Measurements from ENCODE around the gene SLC39A8.
"Not testable (repeated sequence)": the region's sequence is repeated elsewhere in the genome, so short reads cannot be mapped to it uniquely, and the experiment has no call there.

SLC39A8 gene

DNA sequence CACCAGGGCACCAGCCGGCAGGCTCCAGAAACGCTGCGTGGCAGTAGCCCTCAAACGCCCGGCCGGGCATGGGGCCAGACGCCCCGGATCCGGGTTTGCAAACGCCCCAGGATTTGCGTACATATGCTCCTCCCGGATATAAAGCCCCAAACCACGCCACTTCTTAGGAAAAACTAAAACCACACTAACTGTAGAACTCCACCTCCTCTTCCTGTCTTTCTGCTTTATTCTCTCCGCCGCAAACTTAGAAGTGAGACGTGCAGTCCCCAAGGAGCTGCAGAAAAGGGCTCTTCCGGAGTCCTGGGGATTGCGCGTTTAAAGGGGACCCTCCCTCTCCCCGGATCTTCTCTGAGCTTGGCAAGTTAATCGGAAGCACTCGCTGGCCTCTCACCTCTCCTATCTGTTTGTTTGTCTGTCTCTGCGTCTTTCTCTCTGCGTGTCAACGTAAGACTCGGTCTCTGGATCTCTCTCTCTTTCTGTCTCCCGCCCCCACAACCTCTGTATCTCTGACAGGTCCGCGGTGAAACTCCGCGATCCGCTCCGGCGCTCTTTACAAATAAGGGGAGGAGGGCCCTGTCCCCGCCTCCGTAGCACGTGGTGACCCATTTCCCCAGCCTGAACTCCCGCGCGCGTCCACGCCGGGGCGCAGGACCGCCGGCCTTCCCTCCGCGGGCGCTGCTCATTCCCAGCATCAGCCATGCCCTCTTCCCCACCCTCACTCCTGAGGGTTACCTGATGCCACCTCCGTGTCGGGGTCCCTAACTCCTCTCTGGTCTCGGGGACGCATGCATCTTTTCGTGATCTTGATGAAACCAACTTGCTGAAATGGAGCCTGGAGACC is at the start of gene SLC39A8:
Gene SLC39A8 (minus strand): TSS at position 529 of the 841 bp plus-strand sequence. CDS start 820 bp downstream, outside the sequence.
- DNase-seq = peak; percentile 59

DNA sequence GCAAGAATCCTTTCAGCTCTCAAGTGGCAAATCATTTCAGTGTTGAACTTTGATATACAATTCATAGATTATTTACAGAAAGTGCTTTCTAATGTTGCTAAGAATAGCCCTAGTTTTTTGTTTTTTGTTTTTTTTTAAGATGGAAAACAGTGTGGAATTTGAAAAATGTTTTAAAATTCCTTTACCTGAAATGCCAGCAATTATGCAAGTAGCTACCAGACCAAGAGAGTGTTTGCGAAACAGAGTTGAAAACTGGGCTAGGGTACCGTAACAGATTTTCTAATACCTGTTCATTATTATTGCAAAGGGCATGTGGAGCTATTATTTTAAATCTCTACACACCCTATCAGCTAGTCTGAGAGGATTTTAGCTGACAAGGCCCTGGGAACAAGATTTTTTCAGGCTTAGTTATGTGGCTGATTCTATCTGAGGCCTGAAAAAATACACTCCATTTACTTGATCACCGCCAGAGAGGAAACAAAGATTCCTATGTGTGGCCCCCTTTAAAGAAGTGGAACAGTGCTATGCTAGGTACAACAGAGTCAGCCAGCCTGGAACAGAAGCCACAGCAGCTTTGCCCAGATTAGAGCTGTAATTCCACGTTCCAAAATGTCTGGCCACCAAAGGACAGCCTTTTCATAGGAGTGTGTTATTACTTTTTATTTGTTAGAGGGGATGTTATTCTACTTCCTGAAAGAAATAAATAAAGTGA is 46.9 kb upstream of the SLC39A8 start:
- no peak for DNase-seq

DNA sequence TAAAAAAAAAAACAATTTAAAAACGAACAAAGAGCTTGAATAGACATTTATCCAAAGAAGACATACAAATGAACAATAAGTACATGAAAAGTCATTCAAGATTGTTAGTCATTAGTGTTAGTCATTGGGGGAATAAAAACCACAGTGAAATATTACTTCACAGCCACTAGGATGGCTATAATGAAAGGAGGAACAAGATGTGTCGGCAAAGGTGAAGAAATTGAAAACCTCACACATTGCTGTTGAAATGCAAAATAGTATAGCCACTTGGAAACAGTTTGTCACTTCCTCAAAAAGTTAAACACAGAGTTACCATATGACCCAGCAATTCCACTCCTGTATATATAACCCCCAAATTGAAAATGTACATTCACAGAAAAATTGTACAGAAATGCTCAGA is 45.2 kb upstream of the SLC39A8 start:
- no peak for DNase-seq

DNA sequence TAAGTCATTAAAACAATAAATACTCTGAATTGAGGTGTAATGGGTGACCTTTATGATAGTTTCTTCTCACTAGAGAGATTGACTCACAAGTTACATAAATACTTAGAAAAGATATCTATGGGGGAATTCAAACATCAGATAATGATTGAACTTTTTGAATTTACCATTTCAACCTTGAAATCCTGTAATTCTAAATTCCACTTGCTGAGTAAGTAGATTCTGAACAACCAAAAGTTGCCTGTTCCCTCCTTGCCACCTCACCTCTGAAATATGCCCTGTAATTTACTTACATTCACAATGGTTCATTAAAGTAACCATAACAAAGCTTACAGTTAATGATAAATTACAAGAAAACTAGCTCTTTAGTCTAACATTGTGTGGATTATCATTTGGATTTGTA is 43.3 kb upstream of the SLC39A8 start:
- DNase-seq = no peak

DNA sequence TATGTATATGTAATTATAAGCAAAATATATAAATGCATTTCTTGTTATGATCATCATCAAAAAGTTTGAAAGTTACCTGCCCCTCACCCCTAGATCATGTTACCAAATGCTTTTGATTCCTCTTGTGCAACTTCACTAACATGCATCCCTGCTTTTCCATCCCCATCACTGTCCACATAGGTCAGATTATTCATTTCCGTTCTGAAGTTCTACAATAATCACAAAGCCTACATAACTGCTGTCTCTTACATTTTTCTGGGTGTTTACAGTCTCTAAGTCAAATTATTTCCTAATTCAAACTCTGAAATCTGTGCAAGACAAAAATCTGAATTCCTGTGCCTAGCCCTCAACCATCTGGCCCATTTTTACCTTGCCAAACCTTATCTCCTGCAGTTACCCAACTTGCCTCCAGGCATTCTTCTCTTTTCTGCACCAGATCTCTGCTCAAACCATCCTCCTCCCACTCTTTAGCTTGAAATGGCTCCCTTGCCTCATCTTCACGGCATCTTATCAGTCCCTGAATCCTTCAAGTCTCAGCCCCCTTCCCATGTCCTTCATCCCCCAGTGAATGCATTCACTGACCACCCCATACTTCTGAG is 42.4 kb upstream of the SLC39A8 start:
- no peak for DNase-seq

DNA sequence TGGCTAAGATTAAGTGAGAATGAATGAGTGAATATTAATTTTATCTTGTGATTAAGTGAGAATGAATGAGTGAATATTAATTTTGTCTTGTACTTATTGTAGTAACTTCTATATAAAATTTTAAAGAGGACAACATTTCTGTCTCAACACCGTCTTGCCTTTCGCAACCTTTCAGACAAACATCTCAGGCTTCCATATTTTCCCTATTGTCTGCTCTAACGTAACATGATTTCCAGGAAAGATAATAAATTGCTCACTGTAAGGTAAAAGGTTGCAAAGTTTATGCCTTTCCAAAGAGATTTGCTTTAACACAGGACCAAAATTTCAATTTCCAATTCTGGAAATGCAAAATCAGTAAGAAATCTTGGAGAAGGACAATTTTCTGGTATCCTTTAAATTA is 41.7 kb upstream of the SLC39A8 start:
- no peak for DNase-seq

DNA sequence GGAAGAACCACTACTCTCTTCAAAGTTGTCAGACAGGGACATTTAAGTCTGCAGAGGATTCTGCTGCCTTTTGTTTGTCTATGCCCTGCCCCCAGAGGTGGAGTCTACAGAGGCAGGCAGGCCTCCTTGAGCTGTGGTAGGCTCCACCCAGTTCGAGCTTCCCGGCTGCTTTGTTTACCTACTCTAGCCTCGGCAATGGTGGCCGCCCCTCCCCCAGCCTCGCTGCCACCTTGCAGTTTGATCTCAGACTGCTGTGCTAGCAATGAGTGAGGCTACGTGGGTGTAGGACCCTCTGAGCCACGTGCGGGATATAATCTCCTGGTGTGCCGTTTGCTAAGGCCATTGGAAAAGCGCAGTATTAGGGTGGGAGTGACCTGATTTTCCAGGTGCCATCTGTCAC is 35.0 kb upstream of the SLC39A8 start:
- DNase-seq = not testable (repeated sequence)

DNA sequence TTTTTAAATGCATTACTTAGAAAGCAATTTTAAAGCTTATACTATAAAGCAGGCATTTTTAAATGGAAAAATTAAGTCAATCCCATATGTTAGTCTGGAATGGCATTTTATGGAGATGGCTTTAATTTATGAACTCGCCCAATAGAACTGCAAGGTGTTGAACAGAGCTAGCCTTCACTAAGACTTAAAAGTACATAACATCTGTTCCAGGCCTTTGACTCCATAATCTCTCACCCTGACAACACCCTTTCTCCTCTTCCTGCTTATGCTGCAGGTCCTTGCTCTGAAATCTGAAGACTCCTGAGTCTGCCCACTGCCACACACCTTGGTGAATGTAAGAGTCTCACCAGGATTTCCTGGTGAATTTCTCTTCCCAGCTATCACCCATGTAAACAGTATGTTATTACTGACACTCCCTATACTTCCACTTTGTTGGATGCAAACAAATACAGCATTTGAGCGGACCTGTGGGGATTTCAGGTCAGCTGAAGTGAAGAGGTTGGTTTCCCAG is 17.7 kb upstream of the SLC39A8 start:
- DNase-seq = no peak

DNA sequence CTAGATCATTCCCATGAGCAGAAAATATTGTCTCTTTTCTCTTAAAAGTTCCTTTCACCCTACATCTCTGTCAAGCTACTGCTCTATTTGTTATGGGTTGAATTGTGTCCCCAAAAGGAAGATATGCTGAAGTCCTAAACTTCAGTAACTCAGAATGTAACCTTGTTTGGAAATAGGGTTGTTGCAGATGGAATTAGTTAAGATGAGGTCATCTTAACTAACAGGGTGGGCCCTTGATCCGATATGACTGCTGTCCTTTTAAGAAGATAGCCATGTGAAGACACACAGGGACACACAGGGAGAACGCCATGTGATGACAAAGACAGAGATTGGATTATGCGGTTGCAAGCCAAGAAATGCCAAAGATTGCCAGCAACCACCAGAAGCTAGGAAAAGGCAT is 12.8 kb upstream of the SLC39A8 start:
- no peak for DNase-seq

DNA sequence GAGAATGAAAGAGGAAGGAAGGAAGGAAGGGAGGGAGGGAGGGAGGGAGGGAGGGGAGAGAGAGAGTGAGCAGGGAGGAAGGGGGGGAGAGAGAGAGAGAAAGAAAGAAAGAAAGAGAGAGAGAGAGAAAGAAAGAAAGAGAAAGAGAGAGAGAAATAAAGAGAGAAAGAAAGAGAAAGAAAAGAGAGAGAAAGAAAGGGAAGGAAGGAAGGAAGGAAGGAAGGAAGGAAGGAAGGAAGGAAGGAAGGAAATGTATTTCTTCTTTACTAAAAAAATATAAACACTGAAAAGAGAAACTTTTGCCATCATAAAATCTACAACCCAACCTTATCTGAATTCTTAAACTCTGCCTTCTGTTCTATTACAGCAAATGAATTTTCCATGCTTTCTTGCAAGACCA is 12.4 kb upstream of the SLC39A8 start:
- not testable (repeated sequence) for DNase-seq

DNA sequence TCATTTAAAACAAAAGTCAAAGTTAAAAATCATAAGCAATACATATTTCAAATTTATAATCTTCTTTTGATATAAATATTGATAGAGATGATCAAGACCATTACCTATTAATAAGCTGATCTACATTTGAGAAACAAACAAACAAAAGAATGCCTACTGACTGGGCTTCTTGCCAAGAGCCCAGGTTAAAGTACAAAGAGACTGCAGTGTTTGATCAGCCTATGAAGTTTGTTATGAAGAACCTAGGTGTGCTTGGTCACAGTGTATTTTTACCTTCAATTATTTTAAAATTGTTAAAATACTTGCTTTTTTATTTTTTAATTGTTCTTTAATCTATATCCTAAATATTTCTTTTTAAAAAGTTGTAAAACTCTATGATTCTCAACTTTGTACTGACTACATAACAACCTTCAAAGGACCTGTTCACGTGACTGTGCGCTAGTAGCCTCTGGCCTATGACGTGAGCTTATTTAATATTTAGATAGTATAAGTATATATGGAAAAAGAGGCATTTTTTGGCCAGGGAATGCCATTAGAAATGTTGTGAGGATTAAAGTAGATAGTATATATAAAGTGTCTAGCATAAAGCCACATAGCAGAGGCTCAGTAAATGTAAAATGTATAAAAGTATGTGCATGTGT is 11.4 kb upstream of the SLC39A8 start:
- no peak for DNase-seq

DNA sequence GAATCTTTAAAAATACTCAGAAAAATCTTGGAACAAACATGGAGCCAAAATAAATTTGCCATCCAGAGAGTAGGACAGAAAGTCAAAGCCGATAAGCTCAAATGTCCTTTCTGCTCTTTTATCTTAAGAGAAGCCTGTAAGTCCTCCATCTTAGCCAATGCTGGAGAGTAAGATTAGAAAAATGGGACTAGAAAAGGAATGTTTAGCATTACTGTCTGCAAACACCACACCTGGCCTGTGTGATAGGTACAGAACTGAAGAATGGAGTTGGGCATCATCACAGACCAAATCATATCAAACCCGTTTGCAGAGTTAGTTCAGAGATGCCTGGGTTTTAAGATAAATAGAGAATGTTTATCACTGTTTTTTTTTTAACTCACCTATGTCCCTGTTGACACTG is 10.5 kb upstream of the SLC39A8 start:
- DNase-seq = no peak

DNA sequence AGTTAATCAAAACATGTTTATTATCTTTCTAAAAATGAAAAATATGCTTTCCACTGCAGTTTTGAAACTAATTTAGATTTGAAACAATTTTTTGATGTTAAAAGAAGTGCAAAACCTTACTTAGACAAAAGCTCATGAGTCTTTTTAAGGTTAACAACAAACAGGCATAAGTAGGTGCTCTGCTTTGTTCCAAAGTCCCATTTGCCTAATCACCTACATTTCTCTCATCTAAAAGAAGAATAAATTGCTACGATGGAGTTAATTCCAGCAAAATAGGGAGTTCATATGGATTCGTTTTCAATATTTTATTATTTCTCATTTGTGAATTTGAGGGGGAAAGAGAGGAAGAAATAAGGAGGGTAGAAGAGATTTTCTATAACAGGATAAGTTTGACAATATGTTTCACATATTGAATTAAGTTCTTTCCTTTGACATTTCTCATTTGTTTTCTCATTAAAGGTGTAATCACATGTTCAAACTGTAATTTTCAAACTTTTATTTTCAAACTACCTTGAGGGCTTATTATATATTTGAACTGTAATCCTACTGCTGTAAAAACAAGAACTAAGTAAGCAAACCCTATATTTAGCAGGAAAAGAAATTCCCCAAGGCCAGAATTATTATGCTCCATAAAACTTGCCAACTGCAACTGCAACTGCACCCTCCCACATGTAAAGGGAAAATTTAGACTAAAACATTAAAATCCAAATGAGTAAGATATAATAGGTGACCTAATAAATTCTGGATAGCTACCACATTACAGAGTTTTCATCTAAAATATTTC is 9.6 kb upstream of the SLC39A8 start:
- DNase-seq = no peak

DNA sequence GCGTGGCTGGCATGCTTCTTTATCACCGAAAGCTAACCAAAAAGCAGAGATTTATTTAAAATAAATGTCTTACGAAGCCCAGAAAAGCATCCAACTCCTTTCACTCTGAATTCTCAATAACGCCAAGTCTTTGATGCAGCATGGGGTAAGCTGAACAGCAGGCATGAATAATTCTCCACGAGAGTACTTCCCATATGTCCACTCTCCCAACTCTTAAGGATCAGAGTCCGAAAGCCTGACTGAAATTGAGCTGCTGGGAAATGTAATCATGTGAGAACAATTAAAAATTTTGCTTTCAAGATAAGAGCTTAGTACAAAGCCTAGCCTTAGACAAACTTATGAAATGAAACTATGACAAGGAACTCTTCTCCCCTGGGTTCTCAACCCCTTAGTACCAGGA is 7.5 kb upstream of the SLC39A8 start:
- DNase-seq = no peak

DNA sequence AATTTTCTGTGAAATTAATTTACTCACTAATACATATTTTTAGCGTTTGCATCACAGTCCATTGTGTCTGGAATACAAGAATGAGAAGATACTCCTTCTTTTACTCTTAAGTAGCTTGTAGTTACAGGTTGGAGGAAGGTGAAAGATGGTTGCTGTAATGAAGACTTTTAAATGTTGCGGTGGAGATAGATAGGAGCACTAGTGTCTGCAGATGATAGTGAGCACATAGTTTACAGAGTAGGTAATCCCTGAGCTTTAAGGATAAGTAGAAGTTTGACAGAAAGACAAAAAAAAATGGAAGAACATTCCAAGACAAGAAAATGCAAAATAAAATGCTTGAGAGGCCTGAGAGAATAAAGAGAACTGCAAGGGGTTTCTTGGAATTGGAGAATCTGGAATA is 5.4 kb upstream of the SLC39A8 start:
- no peak for DNase-seq

DNA sequence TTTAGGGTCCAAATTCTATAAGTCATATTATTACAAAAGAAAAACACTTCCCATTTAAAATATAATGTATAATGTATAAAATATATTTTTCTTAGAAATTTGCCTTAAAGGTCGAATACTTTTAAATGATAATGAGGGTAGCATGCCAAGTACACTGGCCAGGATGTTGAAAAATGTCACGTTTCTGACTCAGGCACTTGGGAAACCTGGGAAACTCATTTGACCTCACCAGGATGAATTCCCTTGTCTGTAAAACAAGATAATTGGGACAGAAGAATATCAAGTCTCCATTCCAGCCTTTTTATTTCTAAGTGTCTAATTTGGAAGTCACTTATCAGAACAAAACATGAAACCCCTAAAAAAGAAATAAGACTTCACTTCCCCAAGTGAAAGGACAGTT is 3.4 kb upstream of the SLC39A8 start:
- DNase-seq = no peak

DNA sequence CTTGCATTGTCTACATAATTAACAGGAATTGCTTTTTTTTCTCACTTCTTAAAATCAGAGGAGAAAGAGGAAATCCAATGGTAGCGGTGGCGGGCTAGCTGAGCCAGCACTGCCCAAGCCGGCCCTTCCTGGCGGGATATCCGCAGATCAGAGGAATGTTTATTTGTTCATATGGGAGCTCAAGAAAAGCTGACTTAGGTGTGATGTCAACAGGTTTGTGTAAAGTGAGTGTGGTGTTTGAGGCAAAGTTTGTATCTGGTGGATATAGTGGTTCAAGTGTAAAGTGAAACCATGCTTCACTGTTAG is 466 bp upstream of the SLC39A8 start:
- no peak for DNase-seq

DNA sequence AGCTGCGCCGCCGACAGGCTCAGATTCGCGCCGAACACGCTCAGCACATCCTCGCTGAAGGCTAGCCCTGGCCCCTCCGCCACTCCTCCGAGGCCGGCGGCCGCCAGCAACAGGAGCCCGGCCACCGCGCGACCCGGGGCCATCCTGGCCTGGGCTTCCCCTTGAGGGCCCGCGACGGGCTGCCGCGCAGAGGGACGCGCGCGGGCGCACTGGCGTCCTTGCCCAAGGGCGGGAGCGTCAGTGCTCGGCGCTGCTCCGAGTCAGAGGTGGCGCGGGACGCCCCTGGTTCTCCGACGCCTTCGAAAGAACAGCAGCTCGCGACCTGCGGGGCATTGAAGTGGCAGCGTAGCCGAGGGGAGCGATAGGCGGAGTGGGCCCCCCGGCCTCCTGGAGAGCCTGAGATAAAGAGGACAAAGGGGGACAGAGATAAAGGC is 745 bp downstream of the SLC39A8 start:
- no peak for DNase-seq

DNA sequence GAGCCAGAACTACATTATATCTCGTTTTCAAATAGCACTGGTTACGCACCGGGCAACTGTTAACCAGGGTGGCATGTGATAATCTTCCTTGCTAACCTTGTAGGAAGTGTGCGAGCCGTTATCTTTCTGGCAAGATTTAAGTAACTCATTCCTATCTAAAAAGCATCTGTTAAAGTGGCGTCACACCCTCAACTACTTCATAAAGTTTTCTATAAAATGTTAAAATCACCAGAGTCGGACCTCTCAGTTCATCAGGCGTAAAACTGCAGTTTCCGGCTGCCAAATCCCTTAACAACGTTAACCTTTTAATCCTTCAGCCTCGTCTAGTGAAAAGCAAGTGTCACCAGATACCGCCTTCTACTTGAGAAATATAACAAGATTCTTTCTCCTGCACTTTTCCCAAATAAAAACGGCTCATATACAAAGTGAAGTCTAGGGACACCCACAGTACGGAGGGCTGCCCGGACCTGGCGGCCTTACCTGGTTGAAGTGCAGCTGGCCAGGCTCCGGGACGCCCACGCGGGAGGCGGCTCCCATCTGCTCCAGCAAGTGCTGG is 1.2 kb downstream of the SLC39A8 start:
- peak; percentile 56 for DNase-seq

DNA sequence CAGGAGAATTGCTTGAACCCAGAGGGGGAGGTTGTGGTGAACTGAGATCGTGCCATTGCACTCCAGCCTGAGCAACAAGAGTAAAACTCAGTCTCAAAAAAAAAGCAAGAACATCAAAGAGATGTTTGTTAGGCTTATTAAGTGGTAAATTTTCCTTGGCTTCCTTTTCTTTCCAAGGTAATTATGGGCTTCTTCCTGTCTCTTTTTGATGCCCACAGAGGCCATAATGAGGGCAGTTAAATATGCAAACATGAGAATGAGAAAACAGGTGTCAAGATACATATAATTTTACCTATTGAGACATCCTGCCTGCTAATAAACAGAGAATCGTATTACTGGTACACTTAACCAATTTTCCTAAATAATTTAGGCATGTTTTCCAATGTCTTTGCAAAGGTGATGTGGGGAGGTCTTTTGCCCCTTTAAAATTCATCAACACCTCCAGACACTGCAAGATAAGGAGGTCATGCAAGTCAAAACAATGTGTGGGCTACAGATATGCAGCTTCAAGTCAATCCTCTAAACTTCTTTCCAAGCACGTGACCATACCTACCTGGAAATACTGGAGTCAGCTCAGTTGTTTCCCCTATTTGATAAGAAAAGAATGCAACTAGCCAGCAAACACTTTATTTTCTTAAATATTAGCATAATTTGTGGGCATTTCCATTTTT is 2.7 kb downstream of the SLC39A8 start:
- no peak for DNase-seq

DNA sequence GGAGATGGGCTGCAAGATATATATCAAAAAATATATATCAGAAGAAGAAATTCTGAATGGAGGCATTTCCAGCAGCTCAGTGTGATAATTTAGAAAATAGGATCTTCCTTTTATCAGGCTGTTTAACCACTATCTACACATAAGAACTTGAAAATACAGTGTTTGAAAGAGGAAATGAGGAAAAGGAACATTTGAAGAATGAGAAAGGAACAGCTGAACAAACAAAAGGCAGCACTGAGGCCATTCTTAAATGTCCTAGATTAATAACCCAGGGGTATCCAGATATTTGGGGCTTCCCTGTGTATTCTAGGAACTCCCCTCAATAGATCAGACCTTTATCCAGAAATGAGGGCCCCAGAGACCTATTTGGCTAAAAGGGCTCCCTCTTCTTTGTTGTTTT is 4.1 kb downstream of the SLC39A8 start:
- DNase-seq = no peak

DNA sequence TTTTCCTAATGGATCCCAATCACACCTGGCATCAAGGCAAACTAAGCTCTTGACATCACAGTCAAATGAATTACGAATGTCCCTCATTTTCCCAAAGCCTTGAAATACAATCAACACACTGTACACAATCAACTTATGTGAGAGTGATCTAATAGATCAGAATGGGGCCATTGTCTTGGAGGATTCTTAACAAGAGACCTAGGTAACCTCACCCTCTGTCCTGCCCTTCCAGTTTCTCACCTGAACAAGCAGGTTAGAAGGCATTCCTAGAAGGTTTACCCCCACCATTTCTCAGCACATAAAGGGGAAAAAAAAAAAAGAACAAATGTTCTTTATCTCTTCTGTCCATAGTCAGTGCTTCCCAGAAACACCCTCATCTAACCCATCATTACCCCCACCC is 6.3 kb downstream of the SLC39A8 start:
- DNase-seq = no peak
